Stimulated activated CD4-positive, alpha-beta T cell treated with anti-CD3 and anti-CD28 coated beads, TNF-alpha, amount 100 ng/mL, for 1 hour (primary cell): ENCODE results near the gene SP100.
A peak's percentile ranks its signal among the peaks of the same experiment; 100 is the strongest.
"Not testable (repeated sequence)": the region's sequence is repeated elsewhere in the genome, so short reads cannot be mapped to it uniquely, and the experiment has no call there.

Experiments used
- DNase-seq, 3 donors: peaks; one replicate each; pipeline ENCODE4 v3.0.0-alpha.2; 2020; ENCODE audit warnings: low read depth in 3 of 3, low spot score in 1 of 3

SP100 gene

DNA sequence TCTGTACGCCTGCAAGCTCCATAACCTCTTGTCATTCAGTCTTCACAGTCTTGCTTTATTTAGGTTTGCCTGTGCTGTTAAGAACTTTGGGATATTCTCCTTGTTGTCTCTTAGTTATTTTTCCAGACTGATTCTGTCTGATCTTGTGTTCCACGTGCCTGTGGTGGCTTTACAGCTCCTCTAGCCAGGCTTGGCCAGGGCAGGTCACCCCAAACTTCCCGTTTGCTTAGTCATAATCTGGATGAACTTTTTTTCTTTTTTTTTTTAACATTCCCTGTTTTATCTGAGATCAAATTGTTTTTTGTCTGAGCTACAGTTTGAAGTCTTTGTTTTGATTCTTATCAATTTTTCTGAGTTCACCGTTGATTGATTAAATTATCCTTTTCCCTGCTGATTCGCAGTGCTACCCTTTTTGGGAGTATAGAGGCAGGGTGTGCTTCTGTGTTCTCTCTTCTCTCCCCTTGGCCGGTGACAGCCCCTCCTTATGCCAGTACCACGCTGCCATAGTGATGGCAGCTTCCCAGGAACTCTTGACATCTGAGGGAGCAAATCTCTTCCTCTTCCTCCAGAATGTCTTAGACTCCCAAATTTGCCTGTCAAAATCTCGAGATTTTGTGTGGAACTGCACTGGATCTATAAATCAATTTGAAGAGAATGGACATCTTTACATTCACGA is 2.5 kb downstream of the SP100 start:
- DNase-seq = no peak

DNA sequence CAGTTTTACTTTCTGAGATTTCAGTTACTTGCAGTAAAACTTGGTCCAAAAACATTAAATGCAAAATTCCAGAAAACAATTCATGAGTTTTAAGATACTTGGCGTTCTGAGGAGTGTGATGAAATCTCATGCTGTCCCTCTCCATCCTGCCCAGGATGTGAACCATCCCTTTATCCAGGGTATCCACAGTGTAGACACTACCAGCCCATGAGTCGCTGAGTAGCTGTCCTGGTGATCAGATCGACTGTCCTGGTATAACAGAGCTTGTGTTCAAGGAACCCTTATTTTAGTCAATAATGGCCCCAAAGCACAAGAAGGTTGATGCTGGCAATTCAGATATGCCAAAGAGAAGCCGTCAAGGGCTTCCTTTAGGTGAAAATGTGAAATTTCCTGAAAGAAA is 3.2 kb downstream of the SP100 start:
- no peak for DNase-seq

DNA sequence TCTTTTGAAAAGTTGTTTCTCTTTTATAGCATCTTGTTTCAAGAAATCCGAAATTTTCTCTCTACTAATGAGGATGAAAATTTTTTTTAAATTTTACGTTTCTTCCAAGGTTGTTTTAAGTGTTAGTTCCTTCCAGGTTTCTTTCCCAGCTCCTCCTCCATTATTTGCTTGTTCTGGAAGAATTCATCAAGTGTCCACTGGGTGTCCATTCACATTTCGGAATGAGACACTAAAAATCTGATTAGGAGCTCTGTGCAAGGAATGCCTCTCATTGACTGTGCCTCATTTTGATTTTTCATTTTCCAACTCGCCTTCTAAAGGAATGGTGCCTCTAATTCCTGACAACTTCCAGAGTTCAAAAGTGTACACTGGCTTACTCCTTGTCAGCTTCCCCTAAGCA is 6.1 kb downstream of the SP100 start:
- DNase-seq = no peak

DNA sequence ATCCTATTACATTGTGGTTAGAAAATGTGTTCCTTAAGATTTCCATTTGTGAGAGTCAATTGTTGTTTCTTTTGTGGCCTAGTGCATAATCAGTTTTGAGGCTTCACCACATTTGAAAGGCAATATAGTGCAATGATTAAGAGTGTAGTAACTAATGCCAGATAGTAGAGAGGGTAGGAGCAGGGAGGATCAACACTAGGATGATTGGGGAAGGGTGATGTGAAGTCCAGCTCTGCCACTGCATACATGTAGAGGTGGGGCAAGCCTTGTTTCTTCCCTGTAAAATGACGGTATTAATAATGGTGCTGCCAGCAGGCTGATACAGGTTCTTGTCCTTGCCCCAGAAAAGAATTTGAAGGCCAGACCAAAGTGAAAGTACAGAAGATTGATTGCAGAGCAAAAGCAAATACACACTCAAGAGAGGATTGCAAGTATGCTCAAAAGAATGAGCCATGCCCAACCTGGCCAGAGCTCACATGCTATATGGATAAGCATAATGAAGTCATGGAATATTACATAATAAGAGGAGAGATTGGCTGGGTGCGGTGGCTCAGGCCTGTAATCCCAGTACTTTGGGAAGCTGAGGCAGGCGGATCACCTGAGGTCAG is 8.0 kb downstream of the SP100 start:
- no peak for DNase-seq

DNA sequence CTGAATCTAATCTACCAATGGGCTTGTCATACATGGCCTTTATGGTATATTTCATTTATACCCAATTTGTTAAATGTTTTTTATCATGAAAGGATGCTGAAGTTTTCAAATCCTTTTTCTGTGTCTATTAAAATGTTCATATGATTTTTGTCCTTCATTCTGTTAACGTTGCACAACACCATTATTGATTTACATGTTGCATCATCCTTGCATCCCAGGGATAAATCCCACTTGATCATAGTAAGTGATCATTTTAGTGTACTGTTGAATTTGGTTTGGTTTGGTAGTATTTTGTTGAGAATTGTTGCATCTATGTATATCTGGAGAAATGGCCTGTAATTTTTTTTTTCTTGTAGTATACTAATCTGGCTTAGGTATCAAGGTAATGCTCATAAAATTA is 9.4 kb downstream of the SP100 start:
- DNase-seq = no peak

DNA sequence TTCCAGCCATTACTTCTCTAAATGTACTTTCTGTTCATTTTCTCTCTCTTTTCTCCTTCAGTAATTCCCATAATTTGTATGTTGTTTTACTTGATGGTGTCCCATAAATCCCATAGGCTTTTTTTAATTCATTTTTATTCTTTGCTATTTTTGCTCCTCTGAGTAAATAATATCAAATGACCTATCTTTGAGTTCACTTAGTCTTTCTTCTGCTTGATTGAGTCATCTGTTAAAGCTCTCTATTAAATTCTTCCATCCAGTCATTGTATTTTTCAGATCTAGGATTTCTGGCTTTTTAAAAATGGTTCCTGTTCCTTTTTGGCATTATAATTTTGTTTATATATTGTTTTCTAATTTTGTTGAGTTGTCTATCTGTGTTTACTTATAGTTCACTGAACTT is 13.5 kb downstream of the SP100 start:
- DNase-seq = no peak

DNA sequence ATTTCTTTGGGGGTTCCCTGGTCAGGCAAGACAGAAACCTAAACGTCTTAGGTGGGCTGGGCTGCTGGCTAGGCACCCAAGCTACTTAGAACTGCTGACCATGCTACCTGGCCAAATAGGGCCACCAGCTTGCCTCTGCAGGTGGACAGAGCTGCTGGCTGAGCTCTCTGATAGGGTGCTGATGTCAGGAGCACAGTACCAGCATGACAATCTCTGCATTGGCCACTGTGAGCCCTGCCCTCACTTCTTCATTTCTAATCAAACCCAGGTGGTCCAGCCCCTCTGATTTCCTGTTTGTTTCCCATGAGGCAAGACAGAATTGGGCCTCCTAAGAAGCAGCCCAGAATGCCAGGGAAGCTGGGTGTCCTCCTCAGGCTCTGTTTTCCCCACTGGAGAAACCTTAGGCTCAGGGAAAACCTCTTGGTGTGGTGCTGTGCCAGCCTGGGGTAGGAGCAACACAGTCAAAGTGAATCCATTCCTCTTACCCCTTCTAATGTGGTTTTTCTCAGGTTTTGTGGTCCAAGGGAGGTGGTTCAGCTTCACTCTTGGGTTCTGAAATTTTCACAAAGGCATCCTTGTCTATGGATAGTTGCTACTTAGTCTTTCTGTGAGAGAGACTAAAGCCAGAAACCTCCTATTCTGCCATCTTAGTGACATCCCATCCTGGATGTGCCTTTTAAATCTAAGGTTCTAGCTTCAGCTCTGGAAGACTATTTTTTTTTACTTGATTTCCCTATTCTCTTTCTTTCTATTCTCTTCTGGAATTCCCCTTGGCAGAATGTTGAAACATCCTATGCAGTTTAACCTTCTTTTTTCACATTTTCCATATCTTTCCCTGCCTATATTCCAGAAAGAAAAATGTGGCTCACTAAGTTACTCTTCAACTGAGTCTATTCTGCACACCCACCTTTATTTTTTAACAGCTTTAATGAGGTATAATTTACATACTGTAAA is 15.2 kb downstream of the SP100 start:
- no peak for DNase-seq

DNA sequence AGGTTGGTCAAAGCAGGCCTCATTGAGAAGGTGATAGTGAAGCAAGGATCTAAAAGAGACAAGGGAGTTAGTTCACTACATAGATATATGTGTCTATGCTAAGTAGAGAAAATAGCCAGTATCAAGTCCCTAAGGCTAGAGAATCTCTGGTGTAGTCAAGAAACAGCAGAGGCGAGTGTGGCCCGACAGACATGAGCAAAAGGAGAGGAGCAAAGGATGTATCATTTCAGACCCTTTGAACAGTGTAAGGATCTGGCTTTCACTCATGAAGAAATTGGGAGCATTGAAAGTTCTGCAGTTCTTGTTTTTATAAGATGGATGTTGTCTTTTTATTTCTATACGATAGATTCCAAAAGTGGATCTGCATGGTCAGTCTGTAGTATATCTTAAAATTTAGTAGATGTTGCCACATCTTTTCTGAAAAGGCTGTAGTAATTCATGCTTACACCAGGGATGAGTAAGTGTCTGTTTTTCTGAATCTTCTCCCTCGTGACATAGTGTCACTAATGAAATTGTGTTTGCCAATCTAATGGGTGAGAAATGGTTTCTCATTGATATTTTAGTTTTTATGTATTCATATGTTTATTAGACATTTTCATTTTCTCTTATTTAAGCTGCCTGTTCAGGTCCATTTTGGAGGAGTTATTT is 18.8 kb downstream of the SP100 start:
- no peak for DNase-seq

DNA sequence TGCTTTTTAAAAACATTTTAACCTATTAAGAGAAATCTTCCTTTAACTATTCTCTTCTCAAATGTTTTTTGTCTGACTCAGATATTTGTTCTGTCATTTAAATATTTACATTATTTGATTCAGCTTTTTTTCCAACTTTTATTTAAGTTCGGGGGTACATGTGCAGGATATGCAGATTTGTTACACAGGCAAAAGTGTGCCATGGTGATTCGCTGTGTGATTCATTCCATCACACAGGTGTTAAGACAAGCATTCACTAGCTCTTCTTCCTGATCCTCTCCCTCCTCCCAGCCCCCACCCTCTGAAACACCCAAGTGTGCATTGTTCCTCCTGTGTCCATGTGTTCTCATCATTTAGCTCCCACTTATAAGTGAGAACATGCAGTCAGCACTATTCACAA is 19.4 kb downstream of the SP100 start:
- DNase-seq = no peak

DNA sequence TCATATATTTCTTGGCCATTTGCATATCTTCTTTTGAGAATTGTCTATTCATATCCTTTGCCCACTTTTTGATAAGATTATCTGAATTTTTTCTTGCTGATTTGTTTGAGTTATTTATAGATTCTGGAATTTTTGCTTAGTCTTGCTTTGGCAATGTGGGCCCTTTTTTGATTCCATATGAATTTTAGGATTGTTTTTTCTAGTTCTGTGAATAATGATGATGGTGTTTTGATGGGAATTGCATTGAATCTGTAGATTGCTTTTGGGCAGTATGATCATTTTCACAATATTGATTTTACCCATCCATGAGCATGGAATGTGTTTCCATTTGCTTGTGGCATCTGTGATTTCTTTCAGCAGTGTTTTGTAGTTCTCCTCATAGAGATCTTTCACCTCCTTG is 23.1 kb downstream of the SP100 start:
- DNase-seq = not testable (repeated sequence)

DNA sequence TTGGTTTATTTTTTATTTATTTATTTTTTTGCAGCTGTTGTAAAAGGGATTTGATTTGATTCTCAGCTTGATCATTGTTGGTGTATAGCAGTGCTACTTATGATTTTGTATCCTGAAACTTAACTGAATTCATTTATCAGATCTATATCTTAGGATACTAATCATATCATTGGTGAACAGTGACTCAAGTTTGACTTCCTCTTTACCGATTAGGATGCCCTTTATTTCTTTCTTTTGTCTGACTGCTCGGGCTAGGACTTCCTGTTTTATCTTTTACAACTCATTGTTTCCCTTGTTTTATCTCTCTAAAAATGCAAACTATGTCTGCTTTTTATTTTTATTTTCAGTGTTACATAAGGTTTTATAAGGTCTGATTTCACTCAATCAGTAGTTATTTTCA is 23.6 kb downstream of the SP100 start:
- DNase-seq = no peak

DNA sequence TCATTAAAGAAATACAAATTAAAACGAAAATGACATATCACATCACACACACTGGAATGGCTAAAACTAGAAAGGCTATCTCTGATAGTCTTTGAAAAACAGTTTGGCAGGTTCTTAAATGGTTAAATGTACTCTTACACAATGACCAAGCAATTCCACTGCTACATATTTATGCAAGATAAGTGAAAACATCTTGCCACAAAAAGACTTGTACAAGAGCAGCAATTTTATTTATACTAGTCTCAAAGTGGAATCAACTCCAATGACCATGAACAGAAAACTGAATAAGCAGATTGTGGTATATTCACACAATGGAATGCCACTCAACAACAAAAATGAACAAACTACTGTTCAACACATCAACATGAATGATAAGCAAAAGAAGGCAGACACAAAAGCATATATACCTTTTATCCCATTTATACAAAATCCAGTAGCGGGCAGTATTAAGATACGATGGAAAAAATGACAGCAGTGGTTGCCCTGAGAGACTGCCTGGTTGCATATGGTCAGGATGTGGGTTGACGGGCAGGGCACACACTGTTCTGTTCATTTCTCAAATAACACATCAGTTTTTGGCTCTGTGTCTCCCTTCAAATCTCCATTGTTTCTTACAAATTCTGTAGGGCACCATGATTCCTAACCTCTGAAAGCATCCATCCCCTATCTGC is 25.4 kb downstream of the SP100 start:
- DNase-seq = peak in 1 of 3 donors; percentile 23

DNA sequence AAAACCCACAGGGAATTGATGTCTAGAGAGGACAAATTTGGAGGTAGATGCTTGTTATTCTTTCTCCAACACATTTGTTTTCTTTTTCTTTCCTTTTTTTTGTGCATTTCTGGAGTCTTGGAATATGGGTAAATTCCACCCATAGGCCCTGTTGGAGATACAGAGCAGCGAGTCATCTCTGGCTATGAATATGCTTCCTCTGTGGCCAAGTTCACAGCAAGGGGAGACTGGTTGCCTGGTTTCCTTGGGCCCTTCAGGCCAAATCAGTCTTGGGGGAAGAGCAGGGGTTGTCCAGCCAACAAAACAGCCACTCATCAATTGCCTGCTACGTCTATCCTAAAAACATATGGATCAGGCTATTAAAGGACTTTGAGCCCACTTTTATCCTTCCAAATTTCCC is 27.5 kb downstream of the SP100 start:
- no peak for DNase-seq

DNA sequence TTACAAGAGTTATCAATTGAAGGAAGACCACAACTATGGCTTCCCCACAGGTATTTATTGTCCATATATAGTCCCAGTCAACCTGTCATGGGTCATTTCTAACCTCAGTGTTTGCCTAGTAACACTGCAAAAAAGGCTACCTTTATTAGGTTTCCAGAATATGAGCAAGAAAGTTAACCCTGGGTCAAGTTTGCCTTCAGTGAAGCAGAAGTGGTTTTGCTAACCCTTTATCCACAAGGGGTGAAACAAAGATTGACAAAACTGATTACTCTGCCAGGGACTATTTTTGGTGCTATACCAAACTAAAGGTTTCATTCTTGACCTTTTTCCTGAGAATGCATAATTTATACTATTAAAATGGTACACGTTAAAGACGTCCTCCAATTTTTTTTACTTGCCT is 28.8 kb downstream of the SP100 start:
- no peak for DNase-seq

DNA sequence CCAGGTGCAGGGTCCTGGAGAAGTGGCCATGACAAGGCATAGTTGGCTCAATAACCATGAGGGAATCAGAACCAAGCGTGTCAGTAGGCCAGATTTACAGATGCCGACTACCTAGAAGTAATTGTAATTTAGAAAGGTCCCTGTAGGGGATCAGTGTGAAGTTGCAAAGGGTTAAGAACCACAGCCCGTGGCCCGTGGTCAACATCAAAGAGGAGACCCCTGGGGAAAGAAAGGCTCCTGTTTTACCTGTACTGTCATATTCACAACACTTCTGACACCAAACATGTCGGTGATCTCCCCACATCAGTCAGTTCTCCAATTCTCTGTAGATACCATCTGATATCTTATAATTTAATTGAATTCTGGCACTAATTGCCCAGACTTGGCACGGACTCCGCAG is 31.0 kb downstream of the SP100 start:
- DNase-seq = no peak

DNA sequence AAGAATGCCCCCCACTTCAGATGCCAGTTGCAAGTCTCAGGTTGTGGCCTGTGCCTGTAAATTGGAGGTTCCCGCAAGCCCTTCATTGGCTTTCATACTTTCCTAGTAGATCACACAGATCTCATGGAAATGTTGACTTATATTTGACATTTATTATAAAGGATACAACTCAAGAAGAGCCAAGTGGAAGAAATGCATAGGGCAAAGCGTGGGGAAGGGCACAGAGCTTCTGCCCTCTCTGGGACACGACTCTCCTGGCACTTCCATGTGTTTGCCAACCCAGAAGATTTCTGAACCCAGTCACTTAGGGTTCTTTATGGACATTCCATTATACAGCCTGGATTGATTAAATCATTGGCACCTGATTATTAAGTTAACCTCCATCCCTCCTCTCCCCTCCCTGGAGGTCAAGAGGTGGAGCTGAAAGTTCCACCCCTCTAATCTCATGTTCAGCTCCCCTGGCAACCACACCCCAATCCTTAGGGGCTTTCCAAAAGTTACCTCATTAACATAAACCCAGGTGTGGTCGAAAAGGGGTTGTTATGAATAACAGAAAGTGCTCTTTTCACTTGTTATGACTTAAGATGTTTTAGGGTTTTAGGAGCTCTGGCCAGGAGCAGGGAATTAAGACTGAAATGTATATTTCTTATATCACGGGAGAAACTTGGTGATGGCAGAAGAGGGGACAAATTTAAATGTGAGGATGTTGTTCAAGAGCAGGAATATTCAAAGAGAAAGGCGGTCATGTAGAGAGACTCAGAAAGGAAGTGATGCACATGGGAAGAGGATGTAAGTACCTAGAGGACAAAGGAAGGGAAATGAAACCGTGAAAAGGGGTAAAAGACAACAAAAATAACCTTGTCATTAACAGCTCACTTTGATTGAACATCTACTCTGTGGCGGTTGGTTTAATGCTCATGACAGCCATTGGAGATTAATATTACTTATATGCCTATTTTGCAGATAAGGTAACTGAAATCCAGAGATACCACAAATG is 31.8 kb downstream of the SP100 start:
- no peak for DNase-seq

DNA sequence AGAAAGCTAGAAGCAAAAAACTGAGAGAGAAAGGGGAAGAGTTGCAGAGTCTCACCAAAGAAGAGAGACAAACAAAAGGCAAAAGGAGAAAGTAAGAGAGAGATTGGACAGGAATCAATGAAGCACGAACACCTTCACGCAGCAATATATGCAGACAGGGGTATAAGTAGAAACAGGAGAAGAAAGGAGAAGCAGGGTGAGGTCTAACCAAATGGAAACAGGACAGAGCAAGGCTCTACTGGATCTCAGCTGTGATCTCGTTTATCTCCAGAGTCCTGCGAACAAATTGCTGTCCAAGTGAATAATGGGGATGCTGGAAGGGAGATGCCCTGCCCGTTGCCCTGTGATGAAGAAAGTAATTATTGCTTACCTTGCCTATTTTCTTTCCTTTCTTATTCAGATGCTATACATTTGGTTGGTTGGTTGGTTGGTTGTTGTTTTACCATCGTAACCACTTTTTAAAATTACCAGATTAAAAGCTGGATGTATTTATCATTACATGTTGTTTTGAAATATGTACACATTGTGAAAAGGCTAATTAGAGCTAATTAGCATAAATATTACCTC is 34.0 kb downstream of the SP100 start:
- DNase-seq = no peak

DNA sequence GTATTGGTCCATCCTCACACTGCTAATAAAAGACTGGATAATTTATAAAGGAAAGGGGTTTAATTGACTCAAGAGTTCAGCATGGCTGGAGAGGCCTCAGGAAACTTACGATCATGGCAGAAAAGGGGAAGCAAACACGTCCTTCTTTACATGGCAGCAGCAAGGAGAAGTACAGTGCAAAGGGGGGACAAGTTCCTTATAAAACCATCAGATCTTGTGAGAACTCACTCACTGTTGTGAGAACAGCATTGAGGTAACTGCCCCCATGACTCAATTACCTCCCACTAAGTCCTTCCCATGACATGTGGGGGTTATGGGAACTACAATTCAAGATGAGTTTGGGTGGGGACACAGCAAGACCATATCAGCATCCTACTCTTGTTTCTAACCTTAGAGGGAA is 37.0 kb downstream of the SP100 start:
- no peak for DNase-seq

DNA sequence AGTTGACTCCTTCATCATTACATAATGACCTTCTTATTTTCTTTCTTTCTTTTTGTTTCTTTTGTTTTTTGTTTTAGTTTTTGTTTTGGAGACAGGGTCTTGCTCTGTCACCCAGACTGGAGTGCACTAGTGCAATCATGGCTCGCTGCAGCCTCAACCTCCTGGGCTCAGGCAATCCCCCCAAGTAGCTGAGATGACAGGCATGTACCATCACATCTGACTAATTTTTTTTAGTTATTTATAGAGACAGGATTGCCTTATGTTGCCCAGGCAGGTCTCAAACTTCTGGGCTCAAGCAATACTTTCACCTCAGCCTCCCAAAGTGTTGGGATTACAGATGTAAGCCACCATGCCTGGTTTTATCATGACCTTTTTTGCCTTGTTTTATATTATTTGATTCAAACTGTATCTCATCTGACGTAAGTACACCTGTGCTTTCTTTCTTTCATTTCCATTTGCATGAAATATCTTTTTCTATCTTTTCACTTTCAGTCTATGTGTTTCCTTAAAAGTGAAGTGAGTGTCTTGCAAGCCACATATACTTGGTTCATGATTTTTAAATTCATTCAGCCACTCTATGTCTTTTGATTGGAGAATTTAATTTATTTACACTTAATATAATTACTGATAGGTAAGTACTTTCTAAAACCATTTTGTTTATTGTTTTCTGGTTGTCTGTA is 39.1 kb downstream of the SP100 start:
- DNase-seq = no peak
